ENCODE data around the gene GPR22. TPM values are rescaled to one million over a fixed set of nuclear protein-coding genes. Genes with fewer than 3 reads are reported as not detected.

Gene GPR22
- total RNA-seq, 1 donor, result under 0.01 TPM

GRCh38 chr7:107503687-107504086 lies 33.8 kb downstream of the GPR22 start:
- no peak for TF ChIP-seq CTCF (IDR thresholded peaks at IDR 0.05; ENCODE audit: insufficient read depth, low read depth, low read length)
- no peak overlapping the region for H3K4me3 ChIP-seq (ENCODE audit: low read depth, low read length)
- no peak for DNase-seq (ENCODE audit: low read depth)

GRCh38 chr7:107505362-107505761 lies 35.5 kb downstream of the GPR22 start:
- DNase-seq (ENCODE audit: low read depth), result no peak
- TF ChIP-seq CTCF (IDR thresholded peaks at IDR 0.05; ENCODE audit: insufficient read depth, low read depth, low read length), result no peak
- H3K4me3 ChIP-seq (ENCODE audit: low read depth, low read length), result no peak overlapping the region

- no peak for DNase-seq (ENCODE audit: low read depth)
- TF ChIP-seq CTCF (IDR thresholded peaks at IDR 0.05; ENCODE audit: insufficient read depth, low read depth, low read length), result no peak
- no peak overlapping the region for H3K4me3 ChIP-seq (ENCODE audit: low read depth, low read length)
These were observed 36.3 kb downstream of the GPR22 start for GRCh38 chr7:107505997-107506673.

GRCh38 chr7:107506674-107507339 lies 37.0 kb downstream of the GPR22 start:
- DNase-seq (ENCODE audit: low read depth), result no peak
- no peak overlapping the region for H3K4me3 ChIP-seq (ENCODE audit: low read depth, low read length)
- no peak for TF ChIP-seq CTCF (IDR thresholded peaks at IDR 0.05; ENCODE audit: insufficient read depth, low read depth, low read length)

Small RNAs within 50 kb of the gene (small RNA-seq; reads per million reads assigned to genes)
- gene AC002381.1, result not detected

Other genes starting within 250 kb of the GPR22 start
- gene COG5, start 93.9 kb downstream of the GPR22 start, total RNA-seq, result 27.7 and 32.0 TPM in 2 replicates
- gene DUS4L, start 93.9 kb downstream of the GPR22 start, total RNA-seq, result 7.4 and 10.4 TPM in 2 replicates
- gene BCAP29, start 110.2 kb downstream of the GPR22 start, total RNA-seq, result 50.6 and 62.2 TPM in 2 replicates
- under 0.01 and 0.32 TPM in 2 replicates for gene SLC26A4, start 190.8 kb downstream of the GPR22 start, total RNA-seq